Measurements from ENCODE around the gene CAMK2B.

GRCh38 chr7:44218418-44219201, 106.8 kb downstream of the CAMK2B start:
- TF ChIP-seq POLR2A (IDR thresholded peaks at IDR 0.05) (no peak), CTCF (IDR thresholded peaks at IDR 0.05) (no peak)
